ENCODE measurements around the gene WDR90. TPM values are rescaled to one million over a fixed set of nuclear protein-coding genes. Genes with fewer than 3 reads are reported as not detected.

Gene WDR90
- polyA plus RNA-seq, 3 donors = 0.13 to 16.5 (median 1.1) TPM

- Mint-ChIP-seq H3K4me1 (peaks cover 8% of the 10 kb centered on the region), H3K27me3 (ENCODE audit: low read depth in 3 of 3) (peaks cover 43 to 75% (median 58%) of the 10 kb centered on the region in 3 donors), H3K4me3 (peak overlapping the region in 1 of 2 donors; percentile 67), H3K27ac (no peak overlapping the region), H3K36me3 (peaks cover 0 to 3% of the 10 kb centered on the region in 2 donors), H3K9me3 (peaks cover 0 to 7% (median 0%) of the 10 kb centered on the region in 7 donors)
- 55% methylated on average over 11 of the region's 11 CpGs for WGBS (ENCODE audit: insufficient coverage)
- H4K20me1 ChIP-seq (ENCODE audit: insufficient read depth, low read length) = no peaks in the 10 kb centered on the region
- H3K9ac ChIP-seq (ENCODE audit: insufficient read depth, low read length, poor library complexity, severe bottlenecking) = no peak overlapping the region
- peaks cover 12 to 22% of the 10 kb centered on the region in 2 donors for H3K4me1 ChIP-seq (ENCODE audit: control insufficient read depth in 1 of 2, insufficient read depth in 2 of 2, low read length in 2 of 2)
- H3K36me3 ChIP-seq (replicated peaks in 1 of 2; ENCODE audit: control insufficient read depth in 1 of 2, insufficient read depth in 2 of 2, low read length in 2 of 2) = no peaks in the 10 kb centered on the region
- intact Hi-C loops (cut with micrococcal nuclease) = no loop called here
- no peak overlapping the region for H3K4me2 ChIP-seq (replicated peaks; ENCODE audit: extremely low read depth, low read length, poor library complexity, severe bottlenecking)
- H3K9me3 ChIP-seq (replicated peaks in 1 of 2; ENCODE audit: control insufficient read depth in 1 of 2, insufficient read depth in 1 of 2, low read length in 2 of 2) = peaks cover 4 to 9% of the 10 kb centered on the region in 2 donors
- no peak overlapping the region for H2AFZ ChIP-seq (ENCODE audit: insufficient read depth, low read depth, low read length, poor library complexity, severe bottlenecking)
- DNase-seq = no peak
- no peaks in the 10 kb centered on the region for H3K79me2 ChIP-seq (ENCODE audit: insufficient read depth, low read length)
- H3K27me3 ChIP-seq (ENCODE audit: control insufficient read depth in 2 of 2, insufficient read depth in 2 of 2, low read length in 2 of 2) = peaks cover 11 to 72% of the 10 kb centered on the region in 2 donors
- no peak overlapping the region for H3K4me3 ChIP-seq (replicated peaks in 1 of 3; ENCODE audit: low read depth in 2 of 3, low read length in 3 of 3)
- H3K27ac ChIP-seq (ENCODE audit: low read depth in 1 of 2, low read length in 2 of 2) = no peak overlapping the region
- TF ChIP-seq CTCF (IDR thresholded peaks at IDR 0.05) = no peak
These were observed 64.9 kb downstream of the WDR90 start for GRCh38 chr16:714079-714478.

- Mint-ChIP-seq H3K4me3 (peak within 1 kb of the TSS; percentile 64 to 83), H3K9me3 (peaks cover 0 to 7% (median 0%) of the 10 kb centered on the region in 7 donors), H3K4me1 (peaks cover 9% of the 10 kb centered on the region), H3K27me3 (ENCODE audit: low read depth in 3 of 3) (peaks cover 45 to 75% (median 59%) of the 10 kb centered on the region in 3 donors), H3K27ac (no peak within 1 kb of the TSS), H3K36me3 (peaks cover 0 to 3% of the 10 kb centered on the region in 2 donors)
- Histone ChIP-seq H3K27ac (ENCODE audit: low read depth in 1 of 2, low read length in 2 of 2) (no peak within 1 kb of the TSS), H4K20me1 (ENCODE audit: insufficient read depth, low read length) (no peaks in the 10 kb centered on the region), H3K4me2 (replicated peaks; ENCODE audit: extremely low read depth, low read length, poor library complexity, severe bottlenecking) (peak within 1 kb of the TSS; percentile 84), H3K27me3 (ENCODE audit: control insufficient read depth in 2 of 2, insufficient read depth in 2 of 2, low read length in 2 of 2) (peaks cover 11 to 72% of the 10 kb centered on the region in 2 donors), H3K4me1 (ENCODE audit: control insufficient read depth in 1 of 2, insufficient read depth in 2 of 2, low read length in 2 of 2) (peaks cover 14 to 24% of the 10 kb centered on the region in 2 donors), H2AFZ (ENCODE audit: insufficient read depth, low read depth, low read length, poor library complexity, severe bottlenecking) (peak within 1 kb of the TSS; percentile 74), H3K79me2 (ENCODE audit: insufficient read depth, low read length) (no peaks in the 10 kb centered on the region), H3K9me3 (replicated peaks in 1 of 2; ENCODE audit: control insufficient read depth in 1 of 2, insufficient read depth in 1 of 2, low read length in 2 of 2) (peaks cover 4 to 9% of the 10 kb centered on the region in 2 donors), H3K4me3 (replicated peaks in 1 of 3; ENCODE audit: low read depth in 2 of 3, low read length in 3 of 3) (peak within 1 kb of the TSS in 1 of 3 experiments; percentile 71), H3K9ac (ENCODE audit: insufficient read depth, low read length, poor library complexity, severe bottlenecking) (peak within 1 kb of the TSS; percentile 4), H3K36me3 (replicated peaks in 1 of 2; ENCODE audit: control insufficient read depth in 1 of 2, insufficient read depth in 2 of 2, low read length in 2 of 2) (no peaks in the 10 kb centered on the region)
- DNase-seq = peak; percentile 76 to 83 (median 80)
- TF ChIP-seq CTCF (IDR thresholded peaks at IDR 0.05) = no peak
- intact Hi-C loops (cut with micrococcal nuclease) = no loop called here
- WGBS (ENCODE audit: insufficient coverage) = 4% methylated on average over 106 of the region's 108 CpGs
These were observed 65.7 kb downstream of the WDR90 start, which contains the start of gene METRN for GRCh38 chr16:714558-715476. METRN (plus strand) TSS chr16:715118; CDS start chr16:715290, 172 bp downstream.
